ENCODE results near the gene ECSIT.
"Not testable (repeated sequence)": the region's sequence is repeated elsewhere in the genome, so short reads cannot be mapped to it uniquely, and the experiment has no call there.

The ECSIT gene, protein sequence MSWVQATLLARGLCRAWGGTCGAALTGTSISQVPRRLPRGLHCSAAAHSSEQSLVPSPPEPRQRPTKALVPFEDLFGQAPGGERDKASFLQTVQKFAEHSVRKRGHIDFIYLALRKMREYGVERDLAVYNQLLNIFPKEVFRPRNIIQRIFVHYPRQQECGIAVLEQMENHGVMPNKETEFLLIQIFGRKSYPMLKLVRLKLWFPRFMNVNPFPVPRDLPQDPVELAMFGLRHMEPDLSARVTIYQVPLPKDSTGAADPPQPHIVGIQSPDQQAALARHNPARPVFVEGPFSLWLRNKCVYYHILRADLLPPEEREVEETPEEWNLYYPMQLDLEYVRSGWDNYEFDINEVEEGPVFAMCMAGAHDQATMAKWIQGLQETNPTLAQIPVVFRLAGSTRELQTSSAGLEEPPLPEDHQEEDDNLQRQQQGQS

GRCh38 chr19:11528551-11529341 is at the start of gene ECSIT:
TSS of gene ECSIT (minus strand) at chr19:11529134. CDS start at chr19:11519170, 9,964 bp downstream.
- DNase-seq (ENCODE audit: low spot score), result peak; percentile 98

GRCh38 chr19:11577451-11578257 is 48.7 kb upstream of the ECSIT start, which contains the start of gene ACP5:
TSS of gene ACP5 (minus strand) at chr19:11577645. CDS start at chr19:11577317, 328 bp downstream.
- DNase-seq (ENCODE audit: low spot score), result no peak

- no peak for DNase-seq (ENCODE audit: low spot score)
Measured at GRCh38 chr19:11576227-11576626, 47.3 kb upstream of the ECSIT start.

DNA sequence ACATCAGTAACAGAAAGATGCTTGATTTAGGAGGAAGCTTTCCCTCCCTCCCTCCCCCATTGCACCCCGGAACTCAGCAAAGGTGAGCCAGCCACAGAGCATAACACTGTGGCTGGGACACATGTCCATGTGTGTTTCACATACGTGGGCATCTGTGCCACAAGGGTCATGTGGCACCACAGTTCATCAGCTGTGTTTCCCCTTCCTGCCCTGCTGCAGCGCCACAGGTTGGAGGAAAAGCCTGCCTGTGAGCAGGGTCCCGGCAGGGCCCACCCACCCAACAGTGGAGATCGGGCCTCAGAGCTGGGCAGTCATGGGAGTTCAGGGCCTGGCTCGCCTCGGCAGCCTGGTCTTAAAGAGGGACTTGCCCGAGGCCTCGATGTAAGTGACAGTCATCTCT is 45.8 kb upstream of the ECSIT start:
- DNase-seq (ENCODE audit: low spot score), result no peak

DNA sequence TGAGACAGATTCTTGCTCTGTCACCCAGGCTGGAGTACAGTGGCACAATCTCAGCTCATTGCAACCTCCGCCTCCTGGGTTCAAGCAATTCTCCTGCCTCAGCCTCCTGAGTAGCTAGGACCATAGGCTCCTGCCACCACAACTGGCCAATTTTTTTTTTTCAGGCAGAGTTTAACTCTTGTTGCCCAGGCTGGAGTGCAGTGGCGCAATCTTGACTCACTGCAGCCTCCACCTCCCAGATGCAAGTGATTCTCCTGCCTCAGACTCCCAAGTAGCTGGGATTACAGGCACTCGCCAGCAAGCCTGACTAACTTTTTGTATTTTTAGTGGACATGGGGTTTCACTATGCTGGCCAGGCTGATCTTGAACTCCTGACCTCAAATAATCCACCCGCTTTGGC is 44.8 kb upstream of the ECSIT start:
- not testable (repeated sequence) for DNase-seq (ENCODE audit: low spot score)

GRCh38 chr19:11573354-11573753 is 44.4 kb upstream of the ECSIT start:
- not testable (repeated sequence) for DNase-seq (ENCODE audit: low spot score)

DNA sequence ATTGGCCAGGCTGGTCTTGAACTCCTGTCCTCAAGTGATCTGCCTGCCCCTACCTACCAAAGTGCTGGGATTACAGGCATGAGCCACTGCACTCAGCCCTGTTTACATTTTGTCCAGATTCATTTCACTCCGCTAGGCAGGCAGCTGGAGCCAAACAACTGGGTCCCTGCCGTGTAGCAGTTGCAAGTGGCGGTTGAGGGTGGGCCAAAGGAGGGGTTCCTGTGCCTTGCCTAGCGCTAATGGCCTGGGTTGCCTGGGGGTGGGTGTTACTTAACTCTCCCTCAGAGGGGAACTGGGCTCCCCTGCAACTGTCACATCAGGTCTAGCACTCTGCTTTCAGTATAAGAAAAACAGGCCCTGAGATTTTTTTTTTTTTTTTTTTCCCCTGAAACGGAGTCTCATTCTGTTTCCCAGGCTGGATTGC is 41.1 kb upstream of the ECSIT start:
- no peak for DNase-seq (ENCODE audit: low spot score)

DNA sequence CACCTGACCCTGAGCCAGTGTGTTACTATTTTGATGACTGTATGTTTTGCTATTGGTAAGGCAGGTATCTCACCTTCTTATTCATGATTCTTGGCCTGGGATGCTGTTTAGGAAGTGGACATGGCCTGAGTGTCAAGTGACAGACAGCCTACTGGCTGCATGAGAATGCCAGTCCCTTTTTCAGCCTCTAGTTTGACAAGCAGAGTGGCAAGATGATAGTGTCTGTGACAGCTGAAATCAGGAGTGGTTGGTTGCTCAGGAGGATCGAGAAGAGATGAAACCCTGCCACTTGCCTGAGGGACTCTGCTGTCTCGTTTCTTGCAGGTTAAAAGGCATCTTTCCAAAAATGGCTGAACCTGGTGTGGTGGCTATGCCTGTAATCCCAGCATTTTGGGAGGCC is 37.2 kb upstream of the ECSIT start:
- no peak for DNase-seq (ENCODE audit: low spot score)

DNA sequence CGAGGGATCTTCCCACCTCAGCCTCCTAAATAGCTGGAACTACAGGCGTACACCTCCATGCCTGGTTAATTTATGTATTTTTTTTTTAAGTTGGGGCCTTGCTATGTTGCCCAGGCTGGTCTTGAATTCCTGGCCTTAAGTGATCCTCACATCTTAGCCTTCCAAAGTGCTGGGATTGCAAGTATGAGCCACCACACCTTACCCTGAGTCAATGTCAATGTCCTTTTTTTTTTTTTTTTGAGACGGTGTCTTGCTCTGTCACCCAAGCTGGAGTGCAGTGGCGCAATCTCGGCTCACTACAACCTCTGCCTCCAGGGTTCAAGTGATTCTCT is 36.7 kb upstream of the ECSIT start:
- not testable (repeated sequence) for DNase-seq (ENCODE audit: low spot score)

DNA sequence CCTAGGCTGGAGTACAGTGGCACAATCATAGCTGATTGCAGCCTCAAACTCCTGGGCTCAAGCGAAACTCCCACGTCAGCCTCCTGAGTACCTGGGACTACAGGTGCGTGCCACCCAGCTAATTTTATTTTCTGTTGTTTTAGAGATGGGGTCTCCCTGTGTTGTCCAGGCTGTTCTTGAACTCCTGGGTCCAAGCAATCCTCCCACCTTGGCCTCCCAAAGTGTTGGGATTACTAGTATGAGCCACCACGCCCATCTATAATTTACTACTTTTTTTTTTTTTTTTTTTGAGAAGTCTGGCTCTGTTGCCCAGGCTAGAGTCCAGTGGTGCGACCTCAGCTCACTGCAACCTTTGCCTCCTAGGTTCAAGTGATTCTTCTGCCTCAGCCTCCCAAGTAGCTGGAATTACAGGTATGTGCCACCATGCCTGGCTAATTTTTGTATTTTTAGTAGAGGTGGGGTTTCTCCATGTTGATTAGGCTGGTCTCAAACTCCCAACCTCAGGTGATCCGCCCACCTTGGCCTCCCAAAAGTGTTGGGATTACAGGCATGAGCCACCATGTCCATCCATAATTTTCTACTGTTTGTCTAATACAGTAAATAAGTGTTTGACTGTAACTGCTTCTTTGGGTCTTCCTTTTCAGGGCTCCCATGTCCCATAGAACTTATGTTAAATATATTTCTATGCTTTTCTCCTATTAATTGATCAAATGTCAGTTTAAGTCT is 35.3 kb upstream of the ECSIT start:
- DNase-seq (ENCODE audit: low spot score), result not testable (repeated sequence)

DNA sequence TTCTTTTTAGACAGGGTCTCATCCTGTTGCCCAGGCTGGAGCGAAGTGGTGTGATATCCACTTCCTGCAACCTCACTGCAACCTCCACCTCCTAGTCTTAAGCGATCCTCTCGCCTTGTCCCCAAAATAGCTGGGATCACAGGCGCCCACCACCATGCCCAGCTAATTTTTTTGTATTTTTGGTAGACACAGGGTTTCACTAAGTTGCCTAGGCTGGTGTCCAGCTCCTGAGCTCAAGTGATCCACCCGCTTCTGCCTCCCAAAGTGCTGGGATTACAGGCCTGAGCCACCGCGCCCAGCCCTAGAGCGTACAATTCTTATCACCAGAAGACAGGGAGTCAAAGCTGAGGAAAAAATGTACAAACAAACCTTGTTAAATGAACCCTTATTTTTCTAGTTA is 34.6 kb upstream of the ECSIT start:
- DNase-seq (ENCODE audit: low spot score), result no peak

DNA sequence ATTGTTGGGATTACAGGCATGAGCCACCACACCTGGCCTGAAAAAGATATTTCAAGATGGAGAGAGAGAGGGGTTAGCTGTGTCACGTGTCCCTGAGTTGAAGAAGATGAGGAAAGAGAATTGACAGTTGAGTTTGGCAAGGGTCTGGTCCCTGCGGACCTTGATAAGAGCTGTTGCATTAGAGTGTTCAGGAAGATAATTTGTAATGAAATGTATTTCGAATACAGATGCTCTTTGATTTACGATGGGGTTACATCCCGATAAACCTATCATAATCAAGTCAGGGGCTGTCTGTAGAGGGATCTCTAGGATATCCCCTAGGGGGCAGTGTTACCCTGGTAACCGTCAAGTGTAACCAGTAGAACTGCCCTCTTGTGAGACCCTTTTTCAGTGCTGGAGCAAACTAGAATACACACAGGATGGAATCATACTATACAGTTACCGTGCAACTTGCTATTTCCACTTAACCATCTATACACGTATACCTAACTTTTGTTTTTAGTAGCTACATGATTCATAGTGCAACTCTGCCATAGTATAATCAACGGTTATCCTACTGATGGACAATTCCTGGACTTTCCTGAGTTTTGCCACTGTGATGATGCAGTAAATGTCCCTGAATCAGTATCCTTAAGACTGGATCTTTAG is 31.6 kb upstream of the ECSIT start:
- peak; percentile 49 for DNase-seq (ENCODE audit: low spot score)

DNA sequence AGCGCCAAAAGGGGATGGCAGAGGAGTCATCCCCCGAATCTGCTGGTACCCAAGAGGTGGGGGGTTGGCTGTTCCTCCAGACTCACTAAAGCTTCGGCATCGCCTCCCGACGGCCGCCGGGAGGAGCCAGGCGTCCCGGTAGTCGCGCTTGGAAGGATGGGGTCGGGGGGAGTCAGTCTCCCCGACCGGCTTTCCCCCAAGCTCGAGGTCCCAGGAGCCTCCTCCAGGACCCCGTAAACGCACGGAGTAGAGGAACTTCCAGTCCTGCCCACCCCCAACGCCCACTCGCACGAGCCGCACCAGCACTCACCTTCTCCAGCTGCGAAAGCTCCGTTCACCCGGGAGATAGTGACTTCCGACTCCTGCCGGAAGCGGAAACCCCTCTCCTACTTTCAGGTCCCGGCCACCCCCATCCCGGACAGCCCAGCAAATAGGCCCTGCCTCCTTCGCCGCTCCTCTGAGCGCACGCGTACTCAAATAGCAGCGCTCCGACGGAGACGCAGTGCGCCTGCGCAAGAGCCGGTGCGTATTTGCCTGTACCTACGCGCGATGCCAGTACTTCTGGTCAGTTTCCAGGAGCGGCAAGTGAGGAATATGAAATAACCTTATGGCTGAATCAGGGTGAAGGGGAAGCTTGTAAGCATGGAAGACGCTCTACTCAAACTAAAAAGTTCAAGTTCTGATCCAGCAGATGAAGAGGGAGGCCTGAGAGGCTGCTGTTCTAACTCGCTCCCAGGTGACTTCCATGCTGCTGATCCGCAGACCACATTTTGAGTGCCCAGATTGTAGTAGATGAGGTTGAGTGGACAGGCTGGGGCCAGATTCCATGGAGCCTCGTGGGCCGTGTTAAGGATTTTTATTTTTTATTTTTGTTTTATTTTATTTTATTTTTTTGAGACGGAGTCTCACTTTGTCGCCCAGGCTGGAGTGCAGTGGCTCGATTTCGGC is 30.2 kb upstream of the ECSIT start, which contains the start of gene ELOF1:
Gene ELOF1 (minus strand): TSS at position 350 of the 948 bp plus-strand sequence. CDS start 4,883 bp downstream, outside the sequence.
- DNase-seq (ENCODE audit: low spot score), result peak; percentile 99

- DNase-seq (ENCODE audit: low spot score), result no peak
Measured at GRCh38 chr19:11556634-11557420, 27.9 kb upstream of the ECSIT start.

DNA sequence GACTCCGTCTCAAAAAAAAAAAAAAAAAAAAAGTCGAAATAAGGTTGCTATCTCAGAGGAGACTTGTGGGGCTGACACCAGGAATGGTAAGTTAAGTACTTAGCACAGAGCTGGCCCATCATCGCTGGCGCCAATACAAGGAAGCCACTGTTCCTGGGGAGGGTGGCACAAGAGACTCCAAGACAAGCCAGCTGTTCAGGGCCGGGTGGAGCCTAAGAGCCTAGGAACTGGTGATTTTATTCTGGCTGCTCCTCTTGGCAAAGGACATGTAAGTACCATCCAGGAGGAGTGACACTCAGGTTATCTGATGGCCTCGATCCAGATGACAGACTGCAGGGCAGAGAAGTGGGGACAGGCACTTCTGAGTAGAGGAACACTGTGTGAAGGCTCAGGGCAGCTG is 26.3 kb upstream of the ECSIT start:
- no peak for DNase-seq (ENCODE audit: low spot score)

DNA sequence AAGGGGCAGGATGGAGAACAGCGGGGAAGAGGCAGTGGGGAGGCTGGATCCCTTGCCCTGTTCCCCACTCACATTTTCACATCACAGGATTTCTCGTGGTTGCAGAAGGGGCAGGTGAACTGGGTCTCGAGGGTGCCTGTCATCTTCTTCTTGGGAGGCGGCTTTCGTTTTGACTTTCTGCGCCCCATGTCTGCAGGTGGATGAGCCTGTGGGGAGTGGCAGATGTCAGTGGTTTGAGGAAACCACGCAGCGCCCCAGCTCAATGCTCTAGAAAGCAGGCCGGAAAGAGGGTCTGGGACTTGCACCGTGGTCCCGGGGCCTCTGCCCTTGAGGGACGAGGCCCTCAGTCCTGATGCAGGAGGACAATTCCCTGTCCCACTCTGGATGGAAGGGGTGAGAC is 25.2 kb upstream of the ECSIT start:
- DNase-seq (ENCODE audit: low spot score), result no peak

DNA sequence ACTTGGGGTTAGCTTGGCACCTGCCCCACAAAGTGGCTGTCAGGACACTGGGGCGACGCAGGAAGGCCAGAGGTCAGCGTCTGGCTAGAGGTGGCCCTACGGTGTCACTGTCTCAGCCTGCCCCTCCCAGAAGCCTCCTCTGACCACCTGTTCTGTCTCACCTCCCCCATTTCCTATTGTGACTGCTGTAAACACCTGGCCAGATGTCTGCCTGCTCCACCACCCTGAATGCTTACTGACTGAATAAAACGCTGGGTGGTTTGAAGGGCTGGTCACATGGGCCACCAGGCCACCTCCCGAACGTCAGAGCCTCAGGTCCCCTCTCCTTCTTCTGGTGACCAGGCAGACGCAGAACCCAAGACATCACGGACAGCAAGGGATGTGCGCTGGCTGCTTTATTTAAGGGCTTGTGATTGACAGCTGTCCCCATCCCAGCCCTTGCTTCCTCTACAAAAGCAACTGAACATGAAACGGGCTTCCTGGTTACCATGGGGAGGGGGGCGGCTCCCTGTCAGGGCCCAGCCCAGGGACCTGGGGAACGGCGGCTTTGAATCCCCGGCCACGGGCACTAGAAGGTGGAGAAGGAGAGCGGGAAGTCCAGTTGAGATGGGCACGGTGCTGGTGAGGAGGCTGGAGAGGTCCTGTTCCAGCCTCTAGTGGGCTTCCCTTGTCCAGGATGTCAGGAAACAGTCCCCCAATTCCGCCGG is 23.9 kb upstream of the ECSIT start:
- no peak for DNase-seq (ENCODE audit: low spot score)

GRCh38 chr19:11551603-11552235 is 22.8 kb upstream of the ECSIT start:
- peak; percentile 56 for DNase-seq (ENCODE audit: low spot score)
